Activated CD4-positive, alpha-beta T cell treated with anti-CD3 and anti-CD28 coated beads, Interleukin-2, amount 10 ng/mL, durations not matched to agents 7 days and 5 days (primary cell): ENCODE measurements around the gene DPH2. TPM values are rescaled to one million over a fixed set of nuclear protein-coding genes. Genes with fewer than 3 reads are reported as not detected.

ENCODE experiments used
- CTCF ChIA-PET: fragments of 350-600 bp; sonication (Branson Sonifier 250); formaldehyde crosslinking; loops from one replicate; lab custom pipeline; 2021; ENCODE audit warnings: antibody characterized with exemption; lab: Charles Lee
- POLR2A ChIA-PET: fragments of 350-600 bp; sonication (Branson Sonifier 250); formaldehyde crosslinking; loops from one replicate; lab custom pipeline; 2021; ENCODE audit warnings: antibody characterized with exemption; lab: Charles Lee
- DNase-seq: peaks from one replicate; pipeline ENCODE4 v3.0.0-alpha.2; 2020
- H3K27ac Mint-ChIP-seq: one replicate; pipeline ENCODE4 v1.8.0; 2021; ENCODE audit warnings: mild to moderate bottlenecking, moderate library complexity, mixed read lengths
- H3K27me3 Mint-ChIP-seq: one replicate; pipeline ENCODE4 v1.8.0; 2021; ENCODE audit warnings: mixed read lengths
- H3K36me3 Mint-ChIP-seq: one replicate; pipeline ENCODE4 v1.8.0; 2021; ENCODE audit warnings: low read depth, mixed read lengths
- H3K4me1 Mint-ChIP-seq: one replicate; pipeline ENCODE4 v1.8.0; 2021; ENCODE audit warnings: mixed read lengths
- H3K4me3 Mint-ChIP-seq: one replicate; pipeline ENCODE4 v1.8.0; 2021; ENCODE audit warnings: mild to moderate bottlenecking, moderate library complexity, mixed read lengths
- H3K9me3 Mint-ChIP-seq: one replicate; pipeline ENCODE4 v1.8.0; 2021; ENCODE audit warnings: mixed read lengths
- total RNA-seq, 2 experiments: library from RNA; stranded (reverse); gene quantifications; one replicate each; pipeline ENCODE4 v1.2.3, GENCODE V29; 2021

Gene DPH2
- total RNA-seq, 2 experiments from 2014 or later, result 28.0 to 30.0 TPM

DNA sequence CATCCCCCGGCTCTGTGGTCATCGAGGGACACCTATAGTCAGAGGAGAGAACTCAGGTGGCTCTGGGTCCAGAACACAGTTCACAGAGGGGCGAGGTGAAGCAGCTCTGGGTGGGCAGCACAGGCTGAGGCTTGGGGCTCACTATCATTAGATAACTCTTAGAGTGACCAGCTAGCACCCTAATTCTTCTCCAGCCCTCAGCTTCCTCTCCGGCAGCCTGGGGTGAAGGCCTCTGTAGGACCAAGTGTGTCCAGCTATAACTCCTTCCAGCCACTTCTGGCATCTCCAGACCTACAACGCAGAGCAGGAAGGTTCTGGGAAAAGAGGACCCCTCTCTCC lies 34.9 kb upstream of the DPH2 start:
- CTCF ChIA-PET, result interaction anchor here (0.7 to 6.7 kb wide), 46 partner anchors 9 to 414 kb away, joined by 3 to 93 read pairs (median 5); partner anchors contain the start of genes DPH2, IPO13 and PTPRF
- Mint-ChIP-seq H3K4me3 (no peak overlapping the region), H3K4me1 (peaks cover 20% of the 10 kb centered on the region), H3K9me3 (no peaks in the 10 kb centered on the region), H3K27me3 (peaks cover 21% of the 10 kb centered on the region), H3K27ac (no peak overlapping the region), H3K36me3 (no peaks in the 10 kb centered on the region)
- POLR2A ChIA-PET, result interaction anchor here (0.6 kb wide), 1 partner anchor 10 kb away, joined by 3 read pairs; no protein-coding TSS in a partner anchor
- DNase-seq, result no peak

DNA sequence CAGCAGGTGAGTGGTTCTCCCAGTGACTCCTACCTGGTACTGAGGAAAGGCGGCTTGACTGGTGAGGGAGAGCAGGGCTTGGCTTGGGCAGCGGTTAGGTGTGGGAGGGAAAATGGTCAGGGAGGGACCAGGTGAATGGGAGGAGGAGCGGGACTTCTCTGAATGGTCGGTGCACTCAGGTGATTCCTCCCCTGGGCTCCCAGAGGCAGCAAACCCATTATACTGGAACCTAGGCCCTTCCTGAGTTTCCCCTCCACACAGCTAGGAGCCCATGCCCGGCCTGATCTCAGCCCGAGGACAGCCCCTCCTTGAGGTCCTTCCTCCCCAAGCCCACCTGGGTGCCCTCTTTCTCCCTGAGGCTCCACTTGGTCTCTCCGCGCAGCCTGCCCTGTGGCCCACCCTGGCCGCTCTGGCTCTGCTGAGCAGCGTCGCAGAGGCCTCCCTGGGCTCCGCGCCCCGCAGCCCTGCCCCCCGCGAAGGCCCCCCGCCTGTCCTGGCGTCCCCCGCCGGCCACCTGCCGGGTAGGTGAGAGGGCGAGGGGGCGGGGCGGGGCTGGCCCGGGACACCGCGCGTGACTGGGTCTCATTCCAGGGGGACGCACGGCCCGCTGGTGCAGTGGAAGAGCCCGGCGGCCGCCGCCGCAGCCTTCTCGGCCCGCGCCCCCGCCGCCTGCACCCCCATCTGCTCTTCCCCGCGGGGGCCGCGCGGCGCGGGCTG lies 33.9 kb upstream of the DPH2 start:
- no peaks in the 10 kb centered on the region for H3K9me3 Mint-ChIP-seq
- no peak overlapping the region for H3K27ac Mint-ChIP-seq
- peaks cover 20% of the 10 kb centered on the region for H3K4me1 Mint-ChIP-seq
- peaks cover 21% of the 10 kb centered on the region for H3K27me3 Mint-ChIP-seq
- no peaks in the 10 kb centered on the region for H3K36me3 Mint-ChIP-seq
- CTCF ChIA-PET, result interaction anchor here (0.8 to 6.7 kb wide), 18 partner anchors 10 to 243 kb away, joined by 3 to 93 read pairs (median 5); partner anchors contain the start of gene IPO13
- H3K4me3 Mint-ChIP-seq, result no peak overlapping the region
- no peak for DNase-seq
- POLR2A ChIA-PET, result no interaction called here

DNA sequence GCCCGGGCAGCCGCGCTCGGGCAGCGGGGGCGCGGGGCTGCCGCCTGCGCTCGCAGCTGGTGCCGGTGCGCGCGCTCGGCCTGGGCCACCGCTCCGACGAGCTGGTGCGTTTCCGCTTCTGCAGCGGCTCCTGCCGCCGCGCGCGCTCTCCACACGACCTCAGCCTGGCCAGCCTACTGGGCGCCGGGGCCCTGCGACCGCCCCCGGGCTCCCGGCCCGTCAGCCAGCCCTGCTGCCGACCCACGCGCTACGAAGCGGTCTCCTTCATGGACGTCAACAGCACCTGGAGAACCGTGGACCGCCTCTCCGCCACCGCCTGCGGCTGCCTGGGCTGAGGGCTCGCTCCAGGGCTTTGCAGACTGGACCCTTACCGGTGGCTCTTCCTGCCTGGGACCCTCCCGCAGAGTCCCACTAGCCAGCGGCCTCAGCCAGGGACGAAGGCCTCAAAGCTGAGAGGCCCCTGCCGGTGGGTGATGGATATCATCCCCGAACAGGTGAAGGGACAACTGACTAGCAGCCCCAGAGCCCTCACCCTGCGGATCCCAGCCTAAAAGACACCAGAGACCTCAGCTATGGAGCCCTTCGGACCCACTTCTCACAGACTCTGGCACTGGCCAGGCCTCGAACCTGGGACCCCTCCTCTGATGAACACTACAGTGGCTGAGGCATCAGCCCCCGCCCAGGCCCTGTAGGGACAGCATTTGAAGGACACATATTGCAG lies 33.2 kb upstream of the DPH2 start:
- Mint-ChIP-seq H3K4me3 (peak overlapping the region; percentile 25), H3K4me1 (peaks cover 20% of the 10 kb centered on the region), H3K27ac (no peak overlapping the region), H3K9me3 (no peaks in the 10 kb centered on the region), H3K27me3 (peaks cover 21% of the 10 kb centered on the region), H3K36me3 (no peaks in the 10 kb centered on the region)
- no peak for DNase-seq
- CTCF ChIA-PET, result interaction anchor here (1.1 to 6.7 kb wide), 4 partner anchors 10 to 172 kb away, joined by 3 to 93 read pairs (median 50); partner anchors contain the start of gene IPO13
- POLR2A ChIA-PET, result interaction anchor here (0.5 kb wide), 1 partner anchor 62 kb away, joined by 3 read pairs; no protein-coding TSS in a partner anchor

DNA sequence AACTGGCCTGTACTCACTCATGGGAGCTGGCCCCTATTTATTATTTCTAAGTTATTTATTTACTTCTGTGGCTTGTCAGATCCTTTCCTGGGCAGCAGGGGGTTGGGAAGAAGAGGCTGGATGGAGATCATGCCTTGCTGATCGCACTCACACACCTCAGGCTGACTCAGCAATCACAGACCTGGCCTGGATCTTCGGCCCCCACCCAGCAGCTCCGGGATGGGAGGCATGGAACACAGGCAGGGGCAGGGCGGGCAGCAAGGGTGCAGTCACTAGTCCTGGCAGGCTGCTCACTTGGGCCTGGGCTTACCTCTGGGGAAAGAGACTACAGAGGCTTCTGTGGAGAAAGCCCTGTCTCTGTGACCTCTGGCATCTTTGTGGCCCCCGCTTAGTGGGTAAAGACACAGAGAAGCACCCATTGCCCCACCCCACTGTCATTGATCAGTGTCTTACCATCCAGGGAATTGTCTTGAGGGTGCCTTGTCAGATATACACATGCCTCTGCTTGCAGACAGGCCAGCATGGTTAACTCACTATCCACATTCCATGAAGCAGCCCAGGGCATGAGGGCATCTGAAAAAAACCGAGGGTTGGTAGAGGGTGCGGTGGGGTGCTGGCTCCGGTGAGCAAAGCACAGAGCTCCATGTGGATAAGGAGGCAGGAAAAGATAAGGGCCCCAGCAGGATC lies 32.5 kb upstream of the DPH2 start:
- Mint-ChIP-seq H3K4me1 (peaks cover 20% of the 10 kb centered on the region), H3K27ac (no peak overlapping the region), H3K27me3 (peaks cover 21% of the 10 kb centered on the region), H3K4me3 (no peak overlapping the region), H3K36me3 (no peaks in the 10 kb centered on the region), H3K9me3 (no peaks in the 10 kb centered on the region)
- ChIA-PET CTCF (interaction anchor here (1.4 to 6.7 kb wide), 4 partner anchors 8 to 172 kb away, joined by 5 to 93 read pairs (median 46); partner anchors contain the start of gene IPO13), POLR2A (no interaction called here)
- DNase-seq, result no peak

DNA sequence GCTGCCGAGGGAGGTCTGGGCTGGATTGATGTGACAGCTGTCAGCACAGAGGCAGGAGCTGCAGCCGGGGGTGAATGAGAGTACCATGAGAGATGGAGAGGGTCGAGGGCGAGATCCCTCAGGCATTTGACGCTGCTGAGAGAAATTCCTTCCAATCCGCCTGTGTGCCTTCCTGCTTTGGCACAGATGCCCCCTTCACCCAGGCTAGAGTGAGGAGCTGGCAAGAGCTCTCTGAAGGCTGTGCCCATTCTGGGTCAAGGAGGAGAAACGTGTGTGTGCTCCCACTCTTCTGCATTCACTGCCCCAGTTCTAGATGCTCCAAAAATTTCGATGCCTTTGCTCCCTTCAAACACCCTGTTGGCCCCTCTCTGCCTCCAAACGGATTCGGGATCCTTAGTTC lies 31.4 kb upstream of the DPH2 start:
- Mint-ChIP-seq H3K4me1 (peaks cover 15% of the 10 kb centered on the region), H3K4me3 (no peak overlapping the region), H3K27me3 (peaks cover 11% of the 10 kb centered on the region), H3K27ac (no peak overlapping the region), H3K36me3 (peaks cover 2% of the 10 kb centered on the region), H3K9me3 (no peaks in the 10 kb centered on the region)
- ChIA-PET CTCF (interaction anchor here (0.5 to 6.7 kb wide), 6 partner anchors 8 to 173 kb away, joined by 3 to 85 read pairs (median 4); partner anchors contain the start of gene IPO13), POLR2A (no interaction called here)
- no peak for DNase-seq

DNA sequence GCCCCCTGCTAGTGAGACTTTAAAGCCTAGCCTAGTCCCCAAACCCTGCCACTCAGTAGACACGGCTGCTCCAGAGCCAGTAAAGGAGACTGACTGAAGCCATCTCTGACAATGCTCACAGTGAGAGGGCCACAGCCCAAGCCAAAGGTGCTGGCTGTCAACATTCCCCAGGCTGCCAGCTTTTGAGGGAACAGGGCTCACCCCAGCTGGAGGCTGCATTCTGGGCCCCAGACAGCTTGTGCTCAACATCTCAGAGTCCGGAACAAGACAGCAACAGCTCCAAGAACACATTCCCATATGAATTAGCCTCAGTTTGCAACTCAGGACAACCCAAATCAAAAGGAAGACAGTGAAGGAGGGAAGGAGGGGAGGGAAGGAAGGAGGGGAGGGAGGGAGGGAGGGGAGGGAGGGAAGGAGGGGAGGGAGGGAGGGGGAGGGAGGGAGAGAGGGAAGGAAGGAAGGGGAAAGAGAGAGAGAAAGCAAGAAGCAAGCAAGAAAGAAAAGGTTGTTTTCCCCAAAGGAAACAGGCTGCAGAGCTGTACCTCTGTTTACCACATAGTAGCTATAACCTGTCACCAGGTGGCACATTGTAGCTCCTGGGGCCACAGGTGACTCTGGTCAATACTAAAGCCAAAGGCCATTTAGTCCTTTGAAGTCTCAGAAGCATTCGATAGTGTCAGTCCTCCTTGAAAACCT lies 30.8 kb upstream of the DPH2 start:
- H3K36me3 Mint-ChIP-seq, result peaks cover 2% of the 10 kb centered on the region
- H3K27me3 Mint-ChIP-seq, result peaks cover 7% of the 10 kb centered on the region
- no peak overlapping the region for H3K27ac Mint-ChIP-seq
- H3K9me3 Mint-ChIP-seq, result no peaks in the 10 kb centered on the region
- peaks cover 12% of the 10 kb centered on the region for H3K4me1 Mint-ChIP-seq
- CTCF ChIA-PET, result interaction anchor here (0.5 to 6.7 kb wide), 6 partner anchors 7 to 176 kb away, joined by 3 to 85 read pairs (median 5); partner anchors contain the start of gene IPO13
- DNase-seq, result no peak
- H3K4me3 Mint-ChIP-seq, result no peak overlapping the region
- POLR2A ChIA-PET, result no interaction called here

DNA sequence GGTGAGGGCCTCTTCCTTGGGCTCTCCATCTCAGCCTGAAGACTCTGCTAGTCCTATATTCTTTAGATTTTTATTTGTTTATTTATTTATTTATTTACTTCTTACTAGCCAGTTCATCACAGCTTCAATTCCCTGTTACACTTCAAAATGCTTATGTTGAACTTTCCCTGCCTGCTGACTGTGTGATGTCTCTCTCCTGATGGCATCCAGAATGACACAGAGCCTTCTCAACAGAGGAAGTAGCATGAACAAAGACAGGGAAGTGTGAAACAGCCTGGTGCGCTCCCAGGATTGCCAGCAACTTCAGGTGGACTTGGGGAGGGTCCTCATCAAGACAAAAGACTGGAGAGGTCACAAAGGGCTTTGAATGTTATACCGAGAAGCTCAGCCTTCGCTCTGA lies 27.4 kb upstream of the DPH2 start:
- Mint-ChIP-seq H3K4me3 (no peak overlapping the region), H3K9me3 (no peaks in the 10 kb centered on the region), H3K36me3 (peaks cover 4% of the 10 kb centered on the region), H3K4me1 (peaks cover 28% of the 10 kb centered on the region), H3K27me3 (no peaks in the 10 kb centered on the region), H3K27ac (no peak overlapping the region)
- no peak for DNase-seq
- ChIA-PET CTCF (interaction anchor here (1.2 to 9.2 kb wide), 2 partner anchors 8 to 292 kb away, joined by 3 to 93 read pairs; partner anchors contain the start of genes ARTN and KDM4A), POLR2A (no interaction called here)

DNA sequence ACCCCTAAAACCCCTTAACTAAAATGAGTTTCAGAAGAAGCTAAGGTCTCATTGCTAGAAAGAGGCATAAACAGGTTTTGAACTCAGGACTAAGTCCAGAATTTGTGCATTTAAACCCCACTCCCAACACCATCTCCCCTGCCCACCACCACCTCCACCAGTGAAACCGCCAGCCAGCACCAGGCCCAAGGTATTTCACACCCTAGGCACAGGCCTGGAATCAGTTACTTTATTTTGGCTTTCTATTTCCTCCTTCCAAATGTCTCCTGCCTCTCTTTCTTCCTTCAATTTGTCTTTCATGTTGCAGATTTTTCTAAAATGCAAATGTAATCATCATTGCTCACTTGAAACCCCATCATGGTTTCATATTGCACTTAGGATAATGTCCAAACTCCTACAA lies 24.9 kb upstream of the DPH2 start:
- H3K27ac Mint-ChIP-seq, result no peak overlapping the region
- ChIA-PET POLR2A (interaction anchor here (0.6 kb wide), 1 partner anchor 10 kb away, joined by 3 read pairs; no protein-coding TSS in a partner anchor), CTCF (interaction anchor here (1.2 to 9.2 kb wide), 4 partner anchors 11 to 79 kb away, joined by 3 to 93 read pairs (median 6); partner anchors contain the start of gene ARTN)
- peaks cover 4% of the 10 kb centered on the region for H3K36me3 Mint-ChIP-seq
- DNase-seq, result no peak
- H3K4me1 Mint-ChIP-seq, result peaks cover 43% of the 10 kb centered on the region
- no peaks in the 10 kb centered on the region for H3K27me3 Mint-ChIP-seq
- H3K9me3 Mint-ChIP-seq, result no peaks in the 10 kb centered on the region
- peak overlapping the region; percentile 80 for H3K4me3 Mint-ChIP-seq

DNA sequence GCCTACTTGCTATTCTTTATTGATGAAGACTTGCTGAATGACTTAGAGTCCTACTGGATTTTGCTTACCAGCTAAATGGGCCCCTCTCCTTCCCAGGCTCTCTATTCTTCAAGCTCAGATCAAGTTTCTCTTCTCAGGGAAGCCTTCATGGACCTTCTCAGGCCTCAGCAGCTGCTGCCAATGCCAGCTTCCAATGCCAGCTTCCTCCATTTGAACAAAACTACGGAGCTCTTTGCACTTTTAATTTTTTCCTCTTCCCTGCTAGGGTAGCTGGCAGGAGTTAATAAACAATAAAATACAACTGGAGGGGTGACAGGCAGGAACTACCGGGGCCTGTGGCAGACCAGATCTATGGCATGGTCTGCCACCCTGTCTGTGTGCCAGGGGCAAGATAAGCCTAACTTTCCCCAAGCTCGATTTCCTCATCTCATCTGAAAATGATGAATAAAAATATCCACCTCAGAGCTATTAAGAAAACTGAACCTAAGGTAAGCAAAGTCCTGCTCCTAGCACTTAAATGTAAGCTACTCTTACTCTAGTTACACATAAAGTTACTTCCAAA lies 24.1 kb upstream of the DPH2 start:
- H3K27me3 Mint-ChIP-seq, result no peaks in the 10 kb centered on the region
- no peak for DNase-seq
- peak overlapping the region; percentile 80 for H3K4me3 Mint-ChIP-seq
- H3K27ac Mint-ChIP-seq, result peak overlapping the region; percentile 94
- ChIA-PET CTCF (interaction anchor here (0.6 to 9.2 kb wide), 16 partner anchors 8 to 395 kb away, joined by 3 to 93 read pairs (median 4); partner anchors contain the start of genes ARTN, ATP6V0B and DPH2), POLR2A (interaction anchor here (0.7 kb wide), 2 partner anchors 11 to 219 kb away, joined by 3 read pairs; no protein-coding TSS in a partner anchor)
- peaks cover 47% of the 10 kb centered on the region for H3K4me1 Mint-ChIP-seq
- peaks cover 8% of the 10 kb centered on the region for H3K36me3 Mint-ChIP-seq
- no peaks in the 10 kb centered on the region for H3K9me3 Mint-ChIP-seq

DNA sequence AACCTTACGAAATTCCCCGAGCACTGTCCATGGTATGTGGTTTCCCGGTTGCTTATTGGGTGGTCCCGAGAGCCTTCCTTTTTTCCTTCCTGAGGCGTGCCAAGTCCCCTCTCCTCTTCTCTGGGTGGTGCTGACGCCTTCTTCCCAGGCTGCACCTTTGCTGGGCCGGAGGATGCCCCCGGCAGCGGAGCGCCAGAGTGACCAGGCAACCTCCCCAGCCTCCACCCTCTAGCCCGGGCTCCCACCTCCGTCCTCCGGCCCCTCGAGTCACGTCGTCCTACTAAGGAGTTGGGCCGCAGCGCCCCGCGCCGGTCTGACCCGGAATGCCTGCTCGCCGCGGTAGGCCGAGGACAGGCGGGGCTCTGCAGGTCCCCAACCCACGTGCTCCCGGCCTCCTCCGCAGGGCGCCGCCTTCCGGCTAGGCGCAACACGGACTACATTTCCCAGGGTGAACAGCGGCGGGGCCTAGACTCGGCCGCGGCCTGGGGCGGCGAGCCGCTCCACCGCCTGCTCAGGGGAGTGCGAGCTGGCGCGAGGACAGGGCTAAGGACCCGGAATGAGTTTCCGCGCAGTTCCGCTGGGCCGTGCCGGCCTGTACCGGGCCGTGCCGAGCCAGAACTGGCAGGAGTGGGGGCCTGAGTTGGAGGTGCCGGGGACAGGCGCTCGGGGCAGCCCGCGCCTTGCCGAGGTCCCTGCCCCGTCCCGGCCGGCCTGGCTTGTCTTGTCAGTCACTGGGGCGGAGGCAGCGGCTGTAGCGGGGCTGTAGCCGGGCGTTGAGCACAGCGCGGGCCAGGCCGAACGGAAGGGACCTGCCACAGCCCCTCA lies 23.4 kb upstream of the DPH2 start, which contains the start of gene IPO13:
Gene IPO13, plus strand, starts transcription at position 715 of the 825 bp plus-strand sequence. CDS start 651 bp downstream, outside the sequence.
- CTCF ChIA-PET, result interaction anchor here (0.6 to 9.2 kb wide), 20 partner anchors 8 to 396 kb away, joined by 3 to 93 read pairs (median 4); partner anchors contain the start of genes ARTN, ATP6V0B and DPH2
- POLR2A ChIA-PET, result interaction anchor here (0.7 kb wide), 2 partner anchors 12 to 220 kb away, joined by 3 read pairs; no protein-coding TSS in a partner anchor
- H3K9me3 Mint-ChIP-seq, result no peaks in the 10 kb centered on the region
- H3K27me3 Mint-ChIP-seq, result no peaks in the 10 kb centered on the region
- H3K27ac Mint-ChIP-seq, result peak within 1 kb of the TSS; percentile 94
- peak within 1 kb of the TSS; percentile 80 for H3K4me3 Mint-ChIP-seq
- H3K4me1 Mint-ChIP-seq, result peaks cover 47% of the 10 kb centered on the region
- DNase-seq, result peak; percentile 95
- peaks cover 8% of the 10 kb centered on the region for H3K36me3 Mint-ChIP-seq
